GM21723 (cell line): ENCODE measurements around the gene SPIB.
"Not testable (repeated sequence)": the region's sequence is repeated elsewhere in the genome, so short reads cannot be mapped to it uniquely, and the experiment has no call there.

Source experiments
- ATAC-seq: cut with Tn5 transposase; IDR thresholded peaks from one replicate; pipeline ENCODE4 v1.9.1; 2021; ENCODE audit warnings: mild to moderate bottlenecking, moderate library complexity; ENCODE audit not compliant: unreplicated experiment

SPIB gene

GRCh38 chr19:50390295-50390694 lies 28.4 kb upstream of the SPIB start:
- ATAC-seq, result not testable (repeated sequence)

DNA sequence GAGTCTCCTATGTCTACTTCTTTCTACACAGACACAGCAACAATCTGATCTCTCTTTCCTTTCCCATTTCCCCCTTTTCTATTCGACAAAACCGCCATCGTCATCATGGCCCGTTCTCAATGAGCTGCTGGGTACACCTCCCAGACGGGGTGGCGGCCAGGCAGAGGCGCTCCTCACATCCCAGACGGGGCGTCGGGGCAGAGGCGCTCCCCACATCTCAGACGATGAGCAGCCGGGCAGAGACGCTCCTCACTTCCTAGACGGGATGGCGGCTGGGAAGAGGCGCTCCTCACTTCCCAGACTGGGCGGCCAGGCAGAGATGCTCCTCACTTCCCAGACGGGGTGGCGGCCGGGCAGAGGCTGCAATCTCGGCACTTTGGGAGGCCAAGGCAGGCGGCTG lies 27.8 kb upstream of the SPIB start:
- ATAC-seq, result not testable (repeated sequence)

DNA sequence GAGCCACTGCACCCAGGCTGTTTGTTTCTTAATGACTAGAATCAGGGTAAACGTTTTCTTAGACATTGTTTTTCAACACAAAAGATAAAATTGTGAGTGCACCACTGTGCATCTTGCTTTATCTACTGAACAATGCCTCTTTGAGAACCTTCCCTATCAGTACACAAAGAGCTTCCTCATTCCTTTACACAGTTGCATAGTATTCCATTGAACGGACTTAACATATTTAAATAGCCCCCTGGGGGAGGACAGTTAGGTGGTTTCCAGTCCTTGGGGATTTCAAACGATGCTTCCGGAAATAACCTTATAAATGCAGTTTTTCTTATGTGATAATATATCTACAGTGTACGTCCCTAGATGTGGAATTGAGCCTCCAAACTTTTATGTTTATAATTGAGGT lies 26.0 kb upstream of the SPIB start:
- no peak for ATAC-seq

GRCh38 chr19:50393589-50393988 lies 25.1 kb upstream of the SPIB start:
- no peak for ATAC-seq

GRCh38 chr19:50394017-50394416 lies 24.7 kb upstream of the SPIB start:
- no peak for ATAC-seq

DNA sequence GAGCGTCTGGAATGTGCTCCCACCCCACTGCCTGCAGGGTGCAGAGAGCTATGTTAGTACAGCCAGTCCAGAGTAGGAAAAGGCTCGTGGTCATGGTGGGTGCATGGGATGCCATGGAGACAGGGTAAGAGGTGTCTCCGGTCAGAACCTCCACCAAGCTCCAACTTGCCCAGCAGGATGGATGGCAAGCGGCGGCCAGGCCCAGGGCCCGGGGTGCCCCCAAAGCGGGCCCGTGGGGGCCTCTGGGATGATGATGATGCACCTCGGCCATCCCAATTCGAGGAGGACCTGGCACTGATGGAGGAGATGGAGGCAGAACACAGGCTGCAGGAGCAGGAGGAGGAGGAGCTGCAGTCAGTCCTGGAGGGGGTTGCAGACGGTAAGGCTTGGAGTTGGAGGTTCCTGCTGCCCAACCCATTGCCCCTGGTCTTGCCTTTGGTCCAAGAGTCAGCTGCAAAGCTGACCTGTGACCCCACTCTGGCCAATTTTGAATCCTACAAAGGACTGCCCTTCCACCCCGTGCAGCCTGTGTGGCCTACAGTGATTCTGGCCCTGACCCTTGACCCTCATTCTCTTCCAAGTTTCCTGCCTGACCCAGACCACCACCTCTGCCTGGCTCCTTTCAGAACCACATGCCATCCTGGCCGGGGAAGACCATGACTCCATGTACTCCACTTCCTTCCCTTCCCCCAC lies 19.9 kb upstream of the SPIB start:
- ATAC-seq, result no peak

GRCh38 chr19:50399368-50399745 lies 19.4 kb upstream of the SPIB start:
- no peak for ATAC-seq

- ATAC-seq, result no peak
Observed at GRCh38 chr19:50401605-50402450, 16.9 kb upstream of the SPIB start.

GRCh38 chr19:50402544-50403301 lies 16.0 kb upstream of the SPIB start:
- ATAC-seq, result no peak

DNA sequence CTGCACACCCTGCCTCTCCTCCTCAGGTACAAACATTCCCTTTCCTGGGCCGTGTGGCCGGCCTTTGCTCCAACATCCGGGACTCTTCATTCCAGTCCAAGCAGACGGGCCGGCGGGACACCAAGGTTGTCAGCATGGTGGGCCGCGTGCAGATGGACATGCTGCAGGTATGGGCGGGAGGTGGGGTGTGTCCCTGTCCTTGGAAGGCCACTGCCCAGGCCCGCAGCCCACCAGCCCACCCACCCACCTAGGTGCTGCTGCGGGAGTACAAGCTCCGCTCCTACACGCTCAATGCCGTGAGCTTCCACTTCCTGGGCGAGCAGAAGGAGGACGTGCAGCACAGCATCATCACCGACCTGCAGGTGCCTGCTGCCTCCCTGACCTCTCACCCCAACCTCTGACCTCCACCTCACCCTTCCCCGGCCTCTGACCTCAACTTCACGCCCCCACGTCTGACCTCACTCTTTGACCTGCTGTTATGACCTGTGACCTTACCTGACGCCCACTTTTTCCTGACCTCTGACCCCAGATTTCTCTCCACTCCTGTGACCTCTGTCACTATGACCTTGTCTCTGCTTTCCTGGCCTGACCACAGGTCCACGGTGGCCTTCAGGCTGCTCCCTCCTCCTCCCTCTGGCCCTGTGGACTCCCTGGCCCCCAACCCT lies 12.4 kb upstream of the SPIB start:
- ATAC-seq, result no peak

- ATAC-seq, result no peak
Observed at GRCh38 chr19:50406829-50407228, 11.9 kb upstream of the SPIB start.

DNA sequence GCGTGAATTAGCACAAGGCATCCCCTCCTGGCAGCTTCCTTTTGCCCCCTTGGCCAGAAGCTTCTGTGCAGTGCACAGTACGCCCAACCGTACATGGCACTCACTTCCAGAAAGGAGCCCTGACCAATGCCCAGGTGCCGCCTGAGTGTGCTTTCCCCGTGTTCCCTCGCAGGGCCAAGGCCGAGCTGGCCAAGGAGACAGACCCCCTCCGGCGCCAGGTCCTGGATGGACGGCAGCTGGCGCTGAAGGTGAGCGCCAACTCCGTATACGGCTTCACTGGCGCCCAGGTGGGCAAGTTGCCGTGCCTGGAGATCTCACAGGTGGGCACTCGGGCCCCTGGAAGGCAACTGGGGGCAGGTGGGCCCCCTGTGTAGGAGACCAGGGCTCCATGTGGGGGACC lies 9.4 kb upstream of the SPIB start:
- ATAC-seq, result no peak

- ATAC-seq, result no peak
Observed at GRCh38 chr19:50410109-50410508, 8.6 kb upstream of the SPIB start.

DNA sequence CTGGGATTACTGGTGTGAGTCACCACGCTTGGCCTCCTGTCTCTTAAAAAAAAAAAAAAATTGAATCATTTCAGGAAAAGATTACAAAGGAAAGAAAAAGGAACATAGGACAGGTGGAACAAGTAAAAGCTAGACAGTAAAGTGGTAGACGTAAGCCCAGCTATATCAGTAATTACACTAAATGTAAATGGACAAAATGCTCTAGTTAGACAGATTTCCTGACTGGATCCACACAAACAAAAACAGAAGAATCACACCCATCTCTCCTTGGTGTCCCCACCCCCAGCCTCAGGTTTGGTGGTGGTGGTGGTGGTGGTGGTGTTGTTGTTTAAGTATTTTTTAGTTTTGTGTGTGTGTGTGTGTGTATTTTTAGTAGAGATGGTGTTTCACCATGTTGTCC lies 6.3 kb upstream of the SPIB start:
- ATAC-seq, result no peak

GRCh38 chr19:50413096-50413495 lies 5.6 kb upstream of the SPIB start:
- ATAC-seq, result no peak

DNA sequence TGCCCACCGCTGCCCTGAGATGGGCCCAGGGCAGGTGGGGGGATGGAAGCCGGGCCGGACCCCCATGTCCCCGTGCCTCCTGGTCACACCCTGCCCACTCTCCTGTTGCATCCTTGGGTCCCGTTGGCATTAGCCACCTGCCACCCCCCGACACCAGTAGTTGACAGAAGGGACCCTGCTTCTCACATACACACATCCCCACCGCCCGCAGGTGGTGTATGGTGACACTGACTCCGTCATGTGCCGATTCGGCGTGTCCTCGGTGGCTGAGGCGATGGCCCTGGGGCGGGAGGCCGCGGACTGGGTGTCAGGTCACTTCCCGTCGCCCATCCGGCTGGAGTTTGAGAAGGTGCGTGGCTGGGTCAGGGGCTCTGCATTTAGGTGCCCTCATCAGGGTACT lies 5.2 kb upstream of the SPIB start:
- ATAC-seq, result no peak

- peak; percentile 4 for ATAC-seq
Observed at GRCh38 chr19:50414864-50415660, 3.7 kb upstream of the SPIB start.

DNA sequence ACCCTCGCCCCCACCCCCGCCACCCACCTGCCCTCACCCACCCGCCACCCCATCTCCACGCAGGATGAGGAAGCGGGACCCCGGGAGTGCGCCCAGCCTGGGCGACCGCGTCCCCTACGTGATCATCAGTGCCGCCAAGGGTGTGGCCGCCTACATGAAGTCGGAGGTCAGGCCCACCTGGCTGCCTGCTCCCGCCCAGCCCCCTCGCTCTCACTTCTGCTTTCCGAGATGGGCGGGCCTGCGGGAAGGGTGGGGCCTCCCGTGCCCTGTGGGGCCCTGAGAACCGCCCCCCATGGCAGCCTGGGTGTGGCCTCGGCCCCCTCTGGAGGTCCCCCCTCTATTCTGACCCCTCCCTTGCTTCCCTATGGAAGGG lies 3.1 kb upstream of the SPIB start:
- ATAC-seq, result peak; percentile 46

DNA sequence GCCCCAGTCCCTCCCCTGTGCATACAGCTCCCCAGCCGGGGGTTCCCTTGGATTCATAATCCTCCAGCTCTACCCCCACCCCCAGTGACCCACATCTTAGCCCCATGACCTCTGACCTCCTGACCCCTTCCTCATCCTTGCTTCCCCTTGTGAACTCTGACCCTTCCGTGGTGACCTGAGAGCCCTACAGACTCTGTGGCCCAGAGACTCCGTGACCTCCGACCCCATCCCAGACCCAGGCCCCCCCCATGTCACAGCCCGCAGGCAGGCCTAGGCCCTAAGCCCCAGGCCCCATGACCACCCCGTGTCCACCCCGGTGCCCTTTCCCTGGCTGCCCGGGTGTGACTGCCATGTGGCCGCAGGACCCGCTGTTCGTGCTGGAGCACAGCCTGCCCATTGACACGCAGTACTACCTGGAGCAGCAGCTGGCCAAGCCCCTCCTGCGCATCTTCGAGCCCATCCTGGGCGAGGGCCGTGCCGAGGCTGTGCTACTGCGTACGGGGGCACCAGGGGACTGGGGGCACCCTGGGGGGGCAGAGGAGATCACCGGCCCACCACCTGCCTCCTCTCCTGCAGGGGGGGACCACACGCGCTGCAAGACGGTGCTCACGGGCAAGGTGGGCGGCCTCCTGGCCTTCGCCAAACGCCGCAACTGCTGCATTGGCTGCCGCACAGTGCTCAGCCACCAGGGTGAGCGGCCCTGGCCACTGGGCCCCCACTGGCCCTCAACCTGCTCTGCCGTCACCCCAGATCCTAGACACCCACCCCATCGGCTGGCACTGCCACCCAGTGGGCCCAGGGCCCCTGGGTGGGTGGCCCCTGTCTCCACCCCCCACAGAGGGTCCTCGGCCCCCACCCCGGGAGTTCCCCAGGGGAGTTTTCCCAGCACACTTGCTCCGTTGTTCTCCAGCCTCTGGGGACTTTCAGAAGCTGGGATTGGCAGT lies 2.4 kb upstream of the SPIB start:
- no peak for ATAC-seq
